ENCODE results near the gene SFMBT1. TPM values are rescaled to one million over a fixed set of nuclear protein-coding genes. Genes with fewer than 3 reads are reported as not detected.

The SFMBT1 gene
- total and polyA plus RNA-seq, 4 donors: 4.4 to 17.8 (median 10.4) TPM

- no peak for TF ChIP-seq SP1 (IDR thresholded peaks at IDR 0.05)
- no peak for TF ChIP-seq RXRA (IDR thresholded peaks at IDR 0.05)
- no peak for TF ChIP-seq TAF1 (conservative IDR thresholded peaks at IDR 0.05)
- no peak for TF ChIP-seq REST (IDR thresholded peaks at IDR 0.05)
- no peak for TF ChIP-seq CTCF (IDR thresholded peaks at IDR 0.05; ENCODE audit: low read depth, low read length, missing input control)
- no peak for TF ChIP-seq EGR1 (IDR thresholded peaks at IDR 0.05; ENCODE audit: low read depth in 2 of 2)
- TF ChIP-seq FOXA2 (IDR thresholded peaks at IDR 0.05): no peak
- TF ChIP-seq HNF4G (IDR thresholded peaks at IDR 0.05): no peak
- no peak for TF ChIP-seq NR2F2 (IDR thresholded peaks at IDR 0.05)
- TF ChIP-seq MAX (IDR thresholded peaks at IDR 0.05): no peak
- Histone ChIP-seq H3K36me3 (ENCODE audit: control insufficient read depth in 4 of 4, insufficient read depth in 3 of 4, low read depth in 1 of 4, low read length in 3 of 4) (no peaks in the 10 kb centered on the region), H3K9ac (ENCODE audit: low read depth in 1 of 2, low read length in 2 of 2) (no peak overlapping the region), H3K9me3 (ENCODE audit: control insufficient read depth in 4 of 4, low read length in 3 of 4) (no peaks in the 10 kb centered on the region), H3K4me3 (ENCODE audit: low read depth in 1 of 3, low read length in 3 of 3) (no peak overlapping the region), H3K4me1 (ENCODE audit: control insufficient read depth in 4 of 4, insufficient read depth in 4 of 4, low read length in 3 of 4) (peaks cover 9 to 47% (median 30%) of the 10 kb centered on the region in 4 donors), H3K27ac (ENCODE audit: low read depth in 1 of 2, low read length in 2 of 2) (no peak overlapping the region), H3K27me3 (ENCODE audit: control insufficient read depth in 4 of 4, insufficient read depth in 4 of 4, low read length in 3 of 4) (no peaks in the 10 kb centered on the region)
- 56% methylated on average over 5 of the region's 5 CpGs for WGBS
- no peak for DNase-seq (ENCODE audit: low spot score)
Measured at GRCh38 chr3:53038679-53039375, 7.0 kb downstream of the SFMBT1 start.

- Histone ChIP-seq H3K36me3 (ENCODE audit: control insufficient read depth in 4 of 4, insufficient read depth in 3 of 4, low read depth in 1 of 4, low read length in 3 of 4) (no peaks in the 10 kb centered on the region), H3K4me3 (ENCODE audit: low read depth in 1 of 3, low read length in 3 of 3) (no peak overlapping the region), H3K9ac (ENCODE audit: low read depth in 1 of 2, low read length in 2 of 2) (no peak overlapping the region), H3K27ac (ENCODE audit: low read depth in 1 of 2, low read length in 2 of 2) (no peak overlapping the region), H3K9me3 (ENCODE audit: control insufficient read depth in 4 of 4, low read length in 3 of 4) (no peaks in the 10 kb centered on the region), H3K27me3 (ENCODE audit: control insufficient read depth in 4 of 4, insufficient read depth in 4 of 4, low read length in 3 of 4) (no peaks in the 10 kb centered on the region), H3K4me1 (ENCODE audit: control insufficient read depth in 4 of 4, insufficient read depth in 4 of 4, low read length in 3 of 4) (peaks cover 9 to 40% (median 27%) of the 10 kb centered on the region in 4 donors)
- WGBS: 83% methylated on average over 11 of the region's 11 CpGs
- DNase-seq (ENCODE audit: low spot score): no peak
- no peak for TF ChIP-seq RXRA (IDR thresholded peaks at IDR 0.05)
- TF ChIP-seq GABPA (IDR thresholded peaks at IDR 0.05 in 1 of 2, conservative IDR thresholded peaks at IDR 0.05 in 1 of 2): no peak
- no peak for TF ChIP-seq HNF4A (conservative IDR thresholded peaks at IDR 0.05)
- no peak for TF ChIP-seq EGR1 (IDR thresholded peaks at IDR 0.05; ENCODE audit: low read depth in 2 of 2)
Measured at GRCh38 chr3:53035825-53036619, 9.9 kb downstream of the SFMBT1 start.

All from liver (tissue), 9 donors.